K562 (cell line): Measurements from ENCODE around the gene PPFIBP2. TPM values are rescaled to one million over a fixed set of nuclear protein-coding genes. Genes with fewer than 3 reads are reported as not detected.

Source experiments
- ATAC-seq: fragments of 200-7000 bp; cut with Tn5 transposase; 3 replicates; pipeline ENCODE4 v1.9.1; 2020; ENCODE audit warnings: moderate library complexity
- BruUV-seq: library from RNA; stranded (reverse); fragments of 400-500 nt; replicated peaks from 2 replicates; lab custom pipeline; 2021; lab: Mats Ljungman, UMichigan
- CTCF ChIA-PET: fragments of 300-600 bp; formaldehyde crosslinking; extraction: SDS; loops from one replicate; lab custom pipeline; 2021; ENCODE audit warnings: low intra/inter-chr PET ratio; lab: Yijun Ruan, JAX
- POLR2A ChIA-PET: fragments of 300-600, 350-650 bp; sonication (Branson Sonifier 250); formaldehyde crosslinking; extraction: SDS; loops from one replicate; lab custom pipeline; 2021; ENCODE audit warnings: antibody characterized with exemption, inconsistent platforms; lab: Yijun Ruan, JAX
- DNase-seq, 4 experiments: peaks; one replicate each; pipeline versions ENCODE4 v3.0.0 to v3.0.0-alpha.2; 2011 to 2018; ENCODE audit warnings: low spot score in 3 of 4, mixed read lengths in 3 of 4; ENCODE audit errors: extremely low read depth in 1 of 4
- FAIRE-seq: peaks from 2 replicates; lab custom pipeline; 2011; peaks lifted over from hg19 to GRCh38; lab: Jason Lieb, UNC
- H2AFZ ChIP-seq: 2 replicates; pipeline ENCODE4 v1.6.0; 2011; ENCODE audit warnings: low read depth, low read length, control low read depth, inconsistent platforms
- H3K27ac ChIP-seq: fragments of 200-600 bp; 3 replicates; pipeline ENCODE4 v1.8.0; 2011; ENCODE audit warnings: low read depth, mild to moderate bottlenecking, control low read depth, inconsistent platforms, low read length, moderate library complexity, mixed read lengths; ENCODE audit errors: extremely low read depth
- H3K27me3 ChIP-seq, 2 experiments: fragments of 300-600 bp in 1 of 2; 2 replicates in 1 of 2; 3 replicates in 1 of 2; pipeline versions ENCODE4 v1.6.0 to v1.8.0; 2011; ENCODE audit warnings: inconsistent platforms in 2 of 2, low read length in 2 of 2, mild to moderate bottlenecking in 1 of 2, mixed read lengths in 1 of 2, moderate library complexity in 1 of 2; ENCODE audit not compliant: control insufficient read depth in 2 of 2, insufficient read depth in 2 of 2
- H3K36me3 ChIP-seq: fragments of 300-600 bp; 3 replicates; pipeline ENCODE4 v1.8.0; 2011; ENCODE audit warnings: mild to moderate bottlenecking, low read length, inconsistent platforms; ENCODE audit not compliant: control insufficient read depth, insufficient read depth
- H3K4me1 ChIP-seq, 2 experiments: fragments of 200-600 bp in 1 of 2; replicated peaks in 1 of 2; 2 replicates in 1 of 2; 3 replicates in 1 of 2; pipeline versions ENCODE4 v1.5.1 to v1.8.0; 2011; ENCODE audit warnings: inconsistent platforms in 2 of 2, low read length in 2 of 2, mild to moderate bottlenecking in 1 of 2, mixed read lengths in 1 of 2, moderate library complexity in 1 of 2; ENCODE audit not compliant: control insufficient read depth in 2 of 2, insufficient read depth in 2 of 2
- H3K4me2 ChIP-seq: 2 replicates; pipeline ENCODE4 v1.6.1; 2011; ENCODE audit warnings: low read length, control low read depth, inconsistent platforms, mixed read lengths; ENCODE audit not compliant: insufficient read depth
- H3K4me3 ChIP-seq: fragments of 200-600 bp; sonication (generic), shearing (Covaris generic); 2 replicates; pipeline ENCODE4 v1.5.1; 2016; ENCODE audit warnings: control low read depth, inconsistent platforms
- H3K79me2 ChIP-seq: fragments of 200-600 bp; 3 replicates; pipeline ENCODE4 v1.8.0; 2011; ENCODE audit warnings: low read length, inconsistent platforms; ENCODE audit not compliant: control insufficient read depth, insufficient read depth
- H3K9ac ChIP-seq, 2 experiments: 2 replicates each; pipeline versions ENCODE4 v1.6.0 to v1.6.1; 2011; ENCODE audit warnings: low read depth in 2 of 2, low read length in 2 of 2, control low read depth in 1 of 2, inconsistent platforms in 1 of 2, mild to moderate bottlenecking in 1 of 2, mixed read lengths in 1 of 2; ENCODE audit not compliant: insufficient read depth in 1 of 2
- H3K9me1 ChIP-seq: one replicate; pipeline ENCODE4 v1.6.0; 2011; ENCODE audit warnings: inconsistent platforms, mild to moderate bottlenecking, low read length, moderate library complexity; ENCODE audit not compliant: control insufficient read depth, insufficient read depth
- H3K9me3 ChIP-seq: replicated peaks from 2 replicates; pipeline ENCODE4 v1.5.1; 2011; ENCODE audit warnings: low read depth, low read length, inconsistent platforms; ENCODE audit not compliant: control insufficient read depth, insufficient read depth
- H4K20me1 ChIP-seq: replicated peaks from 2 replicates; pipeline ENCODE4 v1.6.1; 2011; ENCODE audit warnings: low read length, inconsistent platforms, mixed read lengths; ENCODE audit not compliant: control insufficient read depth, insufficient read depth
- CBFA2T3 ChIP-seq: fragments of 450-650 bp; IDR thresholded peaks from 2 replicates; pipeline ENCODE4 v1.6.1; 2017
- DIDO1 ChIP-seq: fragments of 450-650 bp; IDR thresholded peaks from 2 replicates; pipeline ENCODE4 v1.6.1; 2016; ENCODE audit warnings: low read depth, missing biosample characterization, missing genetic modification characterization
- ELF2 ChIP-seq: fragments of 250-450 bp; sonication (Bioruptor Pico); IDR thresholded peaks from 2 replicates; pipeline ENCODE4 v1.5.0; 2021; ENCODE audit warnings: mild to moderate bottlenecking
- ETS2 ChIP-seq: IDR thresholded peaks from 2 replicates; pipeline ENCODE4 v1.6.1; 2016; ENCODE audit warnings: borderline replicate concordance, missing genetic modification characterization, mild to moderate bottlenecking, moderate library complexity, missing compliant biosample characterization; ENCODE audit not compliant: poor library complexity, severe bottlenecking
- FOXK1 ChIP-seq: sonication (generic); formaldehyde crosslinking; IDR thresholded peaks from 2 replicates; pipeline ENCODE4 v1.8.0; 2022; ENCODE audit warnings: missing genetic modification reagents, mild to moderate bottlenecking, borderline replicate concordance
- NCOA4 ChIP-seq: fragments of 450-650 bp; IDR thresholded peaks from 2 replicates; pipeline ENCODE4 v1.6.1; 2018; ENCODE audit warnings: mild to moderate bottlenecking; ENCODE audit not compliant: partially characterized antibody
- PHF21A ChIP-seq: fragments of 450-650 bp; IDR thresholded peaks from 2 replicates; pipeline ENCODE4 v1.6.1; 2017; ENCODE audit warnings: low read depth, borderline replicate concordance
- POLR2AphosphoS5 ChIP-seq: IDR thresholded peaks from 2 replicates; pipeline ENCODE4 v1.6.1; 2011; ENCODE audit warnings: mild to moderate bottlenecking, low read depth, low read length, moderate library complexity; ENCODE audit not compliant: control insufficient read depth, insufficient read depth
- RBM14 ChIP-seq: fragments of 200-400 bp; formaldehyde crosslinking; IDR thresholded peaks from 2 replicates; pipeline ENCODE4 v1.6.1; 2018; ENCODE audit warnings: low read depth, mild to moderate bottlenecking, low read length, moderate library complexity, borderline replicate concordance; ENCODE audit not compliant: insufficient read depth
- SMARCB1 ChIP-seq: IDR thresholded peaks from 2 replicates; pipeline ENCODE4 v1.6.1; 2011; ENCODE audit warnings: improper control_type of control experiment, low read depth; ENCODE audit not compliant: insufficient read length
- STAG1 ChIP-seq: sonication (generic); formaldehyde crosslinking; IDR thresholded peaks from 2 replicates; pipeline ENCODE4 v1.5.0; 2020; ENCODE audit warnings: missing genetic modification reagents, borderline replicate concordance
- VEZF1 ChIP-seq: fragments of 200-800 bp; sonication (Bioruptor generic); IDR thresholded peaks from 2 replicates; pipeline ENCODE4 v1.6.1; 2017; ENCODE audit warnings: missing genetic modification characterization, missing compliant biosample characterization
- YY1 ChIP-seq, 3 experiments: IDR thresholded peaks; 2 replicates each; pipeline ENCODE4 v1.6.1; 2011; ENCODE audit warnings: low read length in 2 of 3, mild to moderate bottlenecking in 2 of 3, moderate library complexity in 2 of 3, borderline replicate concordance in 1 of 3, control low read depth in 1 of 3, low read depth in 1 of 3; ENCODE audit not compliant: insufficient read depth in 3 of 3, insufficient replicate concordance in 2 of 3, control insufficient read depth in 1 of 3, insufficient read length in 1 of 3; ENCODE audit errors: extremely low read depth in 1 of 3
- ZC3H11A ChIP-seq: IDR thresholded peaks from 2 replicates; pipeline ENCODE4 v1.6.1; 2012; ENCODE audit warnings: low read depth, low read length, improper control_type of control experiment
- ZNF165 ChIP-seq: fragments of 250-450 bp; sonication (Bioruptor Pico); IDR thresholded peaks from 2 replicates; pipeline ENCODE4 v1.4.0; 2020; ENCODE audit warnings: borderline replicate concordance
- ZNF561 ChIP-seq: fragments of 450-650 bp; formaldehyde crosslinking; conservative IDR thresholded peaks from 2 replicates; pipeline ENCODE4 v1.4.0; 2020; ENCODE audit warnings: mild to moderate bottlenecking, moderate library complexity
- ZNF77 ChIP-seq: fragments of 250-450 bp; sonication (Bioruptor Pico); IDR thresholded peaks from 2 replicates; pipeline ENCODE4 v1.5.0; 2020
- WGBS: fragments of 100-300 bp; shearing (Covaris generic); methylation state at CpG from one replicate; pipeline ENCODE4 v1.1.6; 2016; ENCODE audit warnings: low coverage, mixed read lengths; ENCODE audit not compliant: insufficient coverage; ENCODE audit errors: missing lambda C conversion rate; 5-methylcytosine and 5-hydroxymethylcytosine counted together
- in situ Hi-C: fragments of 300-500 bp; cut with MboI; formaldehyde crosslinking; loops from 4 replicates; pipeline ENCODE4 v1.15.0; 2018; ENCODE audit warnings: inconsistent platforms, mixed read lengths
- intact Hi-C: fragments of 100-400 bp; cut with micrococcal nuclease; formaldehyde crosslinking; loops from 2 replicates; pipeline ENCODE4 v1.14.2; 2022
- polyA plus RNA-seq, 8 experiments: library from polyadenylated mRNA; depleted of rRNA in 4 of 8; stranded (reverse) in 5 of 8; unstranded in 3 of 8; fragments of >200 nt; fragmentation: Nextera tagmentation in 2 of 8; fragmentation: Illumina TruSeq in 1 of 8; extraction: Ambion mirVana in 2 of 8; extraction: Trizol in 1 of 8; gene quantifications; 2 replicates each; pipeline versions ENCODE4 v1.2.1 to v1.2.3, GENCODE V29; 2011 to 2014; ENCODE audit warnings: inconsistent platforms in 1 of 8, missing spikeins in 1 of 8
- total RNA-seq, 7 experiments: library from RNA; depleted of rRNA in 6 of 7; stranded (reverse); fragments of >200 nt in 6 of 7; fragmentation: Illumina TruSeq in 2 of 7; extraction: Trizol in 2 of 7; gene quantifications; 2 replicates each; pipeline versions ENCODE4 v1.2.1 to v1.2.3, GENCODE V29; 2011 to 2021; ENCODE audit warnings: low replicate concordance in 1 of 7

PPFIBP2 gene
- total and polyA plus RNA-seq, 9 of the 15 experiments (the other 6 are each of a cell fraction or from before 2014, with no cell fraction given) = 0.18 to 3.4 (median 1.2) TPM

- Histone ChIP-seq H2AFZ (no peak overlapping the region), H3K9ac (no peak overlapping the region), H4K20me1 (no peaks in the 10 kb centered on the region), H3K36me3 (no peaks in the 10 kb centered on the region)
- DNase-seq = no peak
- 0% methylated on average over 3 of the region's 3 CpGs for WGBS
- intact Hi-C loops = no loop called here
- no peak for TF ChIP-seq ZNF77
- TF ChIP-seq ELF2 (CRISPR knock-in tag) = no peak
- TF ChIP-seq NCOA4 = no peak
- no peak for TF ChIP-seq STAG1
- no peak for TF ChIP-seq DIDO1 (tag)
- no peak for TF ChIP-seq ZNF165 (CRISPR knock-in tag)
- TF ChIP-seq POLR2AphosphoS5 = no peak
- TF ChIP-seq ETS2 (tag) = no peak
- TF ChIP-seq ZC3H11A = no peak
- TF ChIP-seq CBFA2T3 = no peak
- TF ChIP-seq ZNF561 (CRISPR knock-in tag) = no peak
- TF ChIP-seq PHF21A = no peak
- no peak for TF ChIP-seq RBM14
- no peak for TF ChIP-seq SMARCB1
- no peak for TF ChIP-seq FOXK1 (CRISPR knock-in tag)
- no peak for TF ChIP-seq YY1 (IDR thresholded peaks at IDR 0.05; ENCODE audit: borderline replicate concordance in 1 of 3, control insufficient read depth in 1 of 3, extremely low read depth in 1 of 3, insufficient read depth in 3 of 3, insufficient read length in 1 of 3, insufficient replicate concordance in 2 of 3, low read depth in 1 of 3, low read length in 2 of 3)
- no peak for TF ChIP-seq VEZF1 (CRISPR knock-in tag)
- TF ChIP-seq, all 486 proteins: peak for 0
- BruUV-seq = no TSS peak
- no peak for ATAC-seq
- no peaks in the 10 kb centered on the region for H3K9me3 ChIP-seq
- H3K4me1 ChIP-seq = no peaks in the 10 kb centered on the region
- H3K4me3 ChIP-seq = no peak overlapping the region
- POLR2A ChIA-PET = no interaction called here
- H3K9me1 ChIP-seq = no peaks in the 10 kb centered on the region
- H3K79me2 ChIP-seq = no peaks in the 10 kb centered on the region
- in situ Hi-C loops = no loop called here
- CTCF ChIA-PET = no interaction called here
- no peak for FAIRE-seq
- peaks cover 0 to 8% of the 10 kb centered on the region in 2 experiments; a peak in 2 of 5 replicates for H3K27me3 ChIP-seq
- no peak overlapping the region for H3K4me2 ChIP-seq
- H3K27ac ChIP-seq = no peak overlapping the region
Observed at GRCh38 chr11:7500251-7500650, 13.5 kb upstream of the PPFIBP2 start.
